ENCODE results near the gene SLCO1B1.
"Not testable (repeated sequence)": the region's sequence is repeated elsewhere in the genome, so short reads cannot be mapped to it uniquely, and the experiment has no call there.

SLCO1B1 gene

GRCh38 chr12:21130998-21131397 lies at the start of gene SLCO1B1:
SLCO1B1 (plus strand) TSS chr12:21131194; CDS start chr12:21141575, 10,381 bp downstream.
- no peak for DNase-seq
- TF ChIP-seq GATA1 (IDR thresholded peaks at IDR 0.05; ENCODE audit: low read depth, low read length) (no peak), POLR2A (IDR thresholded peaks at IDR 0.05; ENCODE audit: low read length) (no peak)

- not testable (repeated sequence) for DNase-seq
These were observed 46.2 kb upstream of the SLCO1B1 start for GRCh38 chr12:21084753-21085152.

GRCh38 chr12:21111732-21112131 lies 19.3 kb upstream of the SLCO1B1 start:
- TF ChIP-seq POLR2A (IDR thresholded peaks at IDR 0.05; ENCODE audit: low read length), result no peak
- no peak for TF ChIP-seq GATA1 (IDR thresholded peaks at IDR 0.05; ENCODE audit: low read depth, low read length)
- no peak for DNase-seq

GRCh38 chr12:21113266-21113665 lies 17.7 kb upstream of the SLCO1B1 start:
- DNase-seq, result no peak
- no peak for TF ChIP-seq POLR2A (IDR thresholded peaks at IDR 0.05; ENCODE audit: low read length)
- TF ChIP-seq GATA1 (IDR thresholded peaks at IDR 0.05; ENCODE audit: low read depth, low read length), result no peak

GRCh38 chr12:21117995-21118394 lies 13.0 kb upstream of the SLCO1B1 start:
- DNase-seq, result no peak

GRCh38 chr12:21118760-21119159 lies 12.2 kb upstream of the SLCO1B1 start:
- TF ChIP-seq GATA1 (IDR thresholded peaks at IDR 0.05; ENCODE audit: low read depth, low read length) (no peak), POLR2A (IDR thresholded peaks at IDR 0.05; ENCODE audit: low read length) (no peak)
- no peak for DNase-seq

More at GRCh38 chr12:21117995-21118394, 13.0 kb upstream of the SLCO1B1 start:
- TF ChIP-seq POLR2A (IDR thresholded peaks at IDR 0.05; ENCODE audit: low read length) (no peak), GATA1 (IDR thresholded peaks at IDR 0.05; ENCODE audit: low read depth, low read length) (no peak)

GRCh38 chr12:21129351-21129750 lies 1.6 kb upstream of the SLCO1B1 start:
- TF ChIP-seq POLR2A (IDR thresholded peaks at IDR 0.05; ENCODE audit: low read length), result no peak
- TF ChIP-seq GATA1 (IDR thresholded peaks at IDR 0.05; ENCODE audit: low read depth, low read length), result no peak
- DNase-seq, result no peak

- DNase-seq, result no peak
- no peak for TF ChIP-seq GATA1 (IDR thresholded peaks at IDR 0.05; ENCODE audit: low read depth, low read length)
These were observed 1.1 kb upstream of the SLCO1B1 start for GRCh38 chr12:21129906-21130305.

- DNase-seq, result not testable (repeated sequence)
These were observed 6.5 kb downstream of the SLCO1B1 start for GRCh38 chr12:21137318-21137999.

GRCh38 chr12:21138016-21138415 lies 7.0 kb downstream of the SLCO1B1 start:
- TF ChIP-seq GATA1 (IDR thresholded peaks at IDR 0.05; ENCODE audit: low read depth, low read length), result no peak
- no peak for TF ChIP-seq POLR2A (IDR thresholded peaks at IDR 0.05; ENCODE audit: low read length)
- no peak for DNase-seq

GRCh38 chr12:21144309-21144708 lies 13.3 kb downstream of the SLCO1B1 start:
- no peak for DNase-seq
- TF ChIP-seq GATA1 (IDR thresholded peaks at IDR 0.05; ENCODE audit: low read depth, low read length) (no peak), POLR2A (IDR thresholded peaks at IDR 0.05; ENCODE audit: low read length) (no peak)

GRCh38 chr12:21149861-21150260 lies 18.9 kb downstream of the SLCO1B1 start:
- not testable (repeated sequence) for DNase-seq

- no peak for TF ChIP-seq GATA1 (IDR thresholded peaks at IDR 0.05; ENCODE audit: low read depth, low read length)
- TF ChIP-seq POLR2A (IDR thresholded peaks at IDR 0.05; ENCODE audit: low read length), result no peak
- no peak for DNase-seq
These were observed 20.2 kb downstream of the SLCO1B1 start for GRCh38 chr12:21151184-21151583.

GRCh38 chr12:21155522-21156351 lies 24.7 kb downstream of the SLCO1B1 start:
- DNase-seq, result no peak
- TF ChIP-seq POLR2A (IDR thresholded peaks at IDR 0.05; ENCODE audit: low read length) (no peak), GATA1 (IDR thresholded peaks at IDR 0.05; ENCODE audit: low read depth, low read length) (no peak)

- no peak for TF ChIP-seq GATA1 (IDR thresholded peaks at IDR 0.05; ENCODE audit: low read depth, low read length)
- no peak for TF ChIP-seq POLR2A (IDR thresholded peaks at IDR 0.05; ENCODE audit: low read length)
- DNase-seq, result no peak
These were observed 34.1 kb downstream of the SLCO1B1 start for GRCh38 chr12:21165048-21165447.
